ENCODE measurements around the gene OAF.
"Not testable (repeated sequence)": the region's sequence is repeated elsewhere in the genome, so short reads cannot be mapped to it uniquely, and the experiment has no call there.

OAF gene

DNA sequence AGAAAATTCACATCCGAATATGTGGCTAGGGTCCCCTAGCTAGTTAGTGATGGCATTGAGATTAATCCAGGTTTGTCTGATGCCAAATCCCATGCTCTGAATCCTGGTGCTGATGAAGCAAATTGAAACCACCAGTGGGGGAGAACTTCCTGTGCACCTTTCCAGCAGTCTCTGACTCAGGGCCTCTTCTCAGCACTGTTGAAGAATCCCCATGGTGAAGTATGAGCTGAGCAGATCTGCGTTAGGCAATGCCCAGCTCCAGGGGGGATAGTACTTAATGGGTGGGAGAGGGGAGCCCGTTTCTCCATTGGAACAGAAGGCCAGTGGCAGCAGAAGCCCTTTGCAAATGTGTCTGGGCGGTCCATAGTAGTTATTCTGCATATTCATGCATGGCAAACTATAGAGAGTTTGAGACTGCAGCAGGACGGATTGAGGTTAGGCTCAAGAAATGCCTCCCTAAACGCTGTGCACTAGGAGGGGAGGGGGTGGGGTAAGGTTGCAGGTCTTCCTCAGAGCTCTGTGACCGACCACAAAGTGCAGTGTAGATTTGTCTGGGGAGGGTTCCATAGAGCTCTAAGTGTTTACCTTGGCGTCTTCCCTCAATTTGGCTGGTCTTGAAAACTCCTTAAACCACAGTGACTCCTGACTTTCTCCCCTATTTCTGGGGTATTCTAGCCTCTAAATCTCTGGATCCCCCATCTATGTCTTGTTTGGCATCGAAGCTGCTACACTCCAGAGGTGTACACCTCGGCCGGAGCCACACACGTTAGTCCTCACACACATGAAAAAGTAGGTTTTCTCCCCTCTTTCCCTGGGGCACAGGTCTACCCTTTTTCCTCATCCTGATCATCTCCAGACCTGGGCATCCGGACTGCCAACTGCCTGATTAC, 33.9 kb downstream of the OAF start:
- no peak for DNase-seq

DNA sequence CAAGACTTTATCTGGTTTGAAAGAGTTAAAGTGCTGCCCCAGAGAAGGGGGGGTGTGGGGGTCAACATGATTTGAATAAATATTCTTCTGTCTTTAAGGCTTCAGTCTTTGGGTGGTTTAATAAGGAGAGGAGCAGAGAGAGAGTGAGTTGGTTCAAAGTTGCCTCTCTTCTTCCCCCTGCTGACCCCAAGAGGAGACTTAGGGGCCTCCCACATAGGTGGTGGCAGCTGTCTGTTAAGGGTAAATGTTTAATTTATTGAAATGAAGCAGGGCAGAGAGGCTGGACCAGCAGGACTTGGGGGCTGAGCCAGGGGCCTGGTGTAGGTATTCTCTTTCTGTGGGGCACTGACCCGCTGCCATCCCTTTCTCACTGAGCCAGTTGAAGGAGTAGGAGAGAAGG, 34.6 kb downstream of the OAF start:
- DNase-seq, result no peak

- DNase-seq, result no peak
Observed at GRCh38 chr11:120248551-120249278, 37.9 kb downstream of the OAF start.

- DNase-seq, result no peak
Observed at GRCh38 chr11:120249279-120250262, 38.7 kb downstream of the OAF start.

DNA sequence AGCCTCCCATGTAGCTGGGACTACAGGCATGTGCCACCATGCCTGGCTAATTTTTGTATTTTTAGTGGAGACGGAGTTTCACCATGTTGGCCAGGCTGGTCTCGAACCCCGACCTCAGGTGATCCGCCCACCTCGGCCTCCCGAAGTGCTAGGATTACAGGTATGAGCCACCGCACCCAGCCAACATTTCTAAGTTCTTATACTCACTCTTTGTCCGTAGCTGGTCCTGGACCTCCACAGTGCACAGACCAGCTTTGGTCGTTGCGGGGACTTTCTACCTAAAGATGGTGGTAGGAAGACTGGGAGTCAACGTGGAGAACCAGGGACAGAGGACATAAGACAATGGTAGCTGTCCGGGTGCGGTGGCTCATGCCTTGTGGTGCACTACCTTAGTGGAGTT, 42.5 kb downstream of the OAF start:
- not testable (repeated sequence) for DNase-seq

GRCh38 chr11:120254788-120255518, 44.1 kb downstream of the OAF start:
- DNase-seq, result no peak

- DNase-seq, result no peak
Observed at GRCh38 chr11:120255519-120255866, 44.7 kb downstream of the OAF start.

- DNase-seq, result no peak
Observed at GRCh38 chr11:120256178-120256577, 45.3 kb downstream of the OAF start.

- no peak for DNase-seq
Observed at GRCh38 chr11:120256779-120257178, 45.9 kb downstream of the OAF start.

DNA sequence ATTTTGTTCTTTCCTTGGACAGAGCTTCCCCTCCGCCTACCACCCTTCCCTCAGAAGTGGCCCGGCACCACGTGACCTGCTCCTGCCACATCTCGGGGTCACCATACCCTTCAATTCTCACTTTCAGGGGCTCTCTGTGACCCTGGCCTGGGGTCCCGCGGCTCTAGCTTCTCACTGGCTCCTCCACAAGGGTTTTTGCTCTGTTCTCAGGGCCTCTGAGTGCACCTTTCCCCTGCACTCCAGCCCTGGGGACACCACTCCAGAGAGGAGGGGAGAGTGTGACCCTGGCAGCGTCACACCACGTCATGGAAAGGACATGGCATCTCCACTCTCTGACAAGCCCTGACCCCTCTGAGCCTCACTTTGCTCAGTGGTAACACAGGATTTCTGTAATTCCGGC, 46.5 kb downstream of the OAF start:
- no peak for DNase-seq

DNA sequence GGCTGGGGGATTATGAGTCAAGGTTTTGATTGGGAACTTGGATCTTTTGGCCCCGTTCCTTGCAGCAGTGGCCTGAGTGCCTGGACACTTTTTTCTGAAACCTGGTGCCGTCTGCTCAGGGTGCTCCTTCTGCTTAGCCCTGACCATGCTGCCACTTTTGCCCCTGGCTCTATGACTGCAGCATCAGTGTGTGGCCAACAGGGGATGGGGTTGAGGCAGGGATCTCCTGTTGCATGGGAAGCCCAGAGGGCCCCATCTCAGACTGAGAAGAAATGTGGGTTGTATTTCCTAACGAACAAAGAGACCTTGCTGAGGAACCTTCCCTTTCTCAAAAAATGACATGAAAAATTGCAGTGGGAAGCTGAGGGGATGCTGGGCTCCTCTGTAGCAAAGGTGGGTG, 47.8 kb downstream of the OAF start:
- DNase-seq, result no peak

- no peak for DNase-seq
Observed at GRCh38 chr11:120259241-120259640, 48.4 kb downstream of the OAF start.

DNA sequence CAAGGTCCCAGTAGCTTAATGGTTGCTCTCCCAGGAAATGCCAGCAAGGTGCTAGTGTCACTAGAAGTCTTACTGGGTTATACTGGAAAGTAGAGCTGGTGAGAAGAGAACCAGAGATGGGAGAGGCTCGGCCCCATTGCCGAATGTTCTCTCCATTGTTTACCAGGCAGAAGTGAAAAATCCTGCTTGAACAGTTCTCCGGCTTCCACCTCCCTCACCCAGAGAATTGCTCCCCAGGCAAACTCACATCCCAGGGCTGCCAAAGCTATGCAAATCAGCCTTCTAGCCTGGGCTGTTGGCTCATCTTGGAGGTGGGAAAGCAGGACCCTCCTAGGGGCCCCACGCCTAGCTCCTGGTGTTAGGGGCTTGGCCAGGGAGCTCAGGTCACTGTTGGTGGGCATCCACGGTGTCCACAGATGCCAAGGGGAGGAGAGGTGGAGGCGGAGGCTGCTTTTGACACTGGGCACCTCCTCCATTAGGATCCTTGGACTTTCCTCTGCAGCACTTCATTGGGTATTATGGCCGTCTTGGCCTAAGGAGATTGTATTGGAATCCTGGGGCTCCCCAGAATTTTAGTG, 49.2 kb downstream of the OAF start:
- no peak for DNase-seq

- no peak for DNase-seq
Observed at GRCh38 chr11:120260616-120261015, 49.8 kb downstream of the OAF start.

DNA sequence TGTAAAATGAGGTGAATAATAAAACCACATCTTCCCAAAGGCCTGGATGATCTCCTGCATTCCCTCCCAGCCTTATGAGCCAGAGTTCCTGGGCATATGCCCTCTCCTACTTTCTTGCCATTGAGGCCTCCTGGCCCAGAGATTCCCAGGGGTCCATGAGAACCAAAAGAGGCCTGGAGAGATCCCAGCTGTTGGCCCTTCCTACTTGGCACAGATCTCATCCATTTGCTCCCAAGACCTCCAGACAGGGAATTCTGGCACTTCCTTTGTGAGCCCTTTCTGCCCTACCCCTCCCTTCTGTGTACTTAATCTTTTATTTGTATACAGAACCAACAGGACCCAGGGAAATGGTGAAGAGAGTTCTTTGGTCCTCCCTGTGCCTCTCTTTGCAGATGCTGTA, 50.5 kb downstream of the OAF start:
- DNase-seq, result no peak

GRCh38 chr11:120261931-120262330, 51.1 kb downstream of the OAF start:
- no peak for DNase-seq

DNA sequence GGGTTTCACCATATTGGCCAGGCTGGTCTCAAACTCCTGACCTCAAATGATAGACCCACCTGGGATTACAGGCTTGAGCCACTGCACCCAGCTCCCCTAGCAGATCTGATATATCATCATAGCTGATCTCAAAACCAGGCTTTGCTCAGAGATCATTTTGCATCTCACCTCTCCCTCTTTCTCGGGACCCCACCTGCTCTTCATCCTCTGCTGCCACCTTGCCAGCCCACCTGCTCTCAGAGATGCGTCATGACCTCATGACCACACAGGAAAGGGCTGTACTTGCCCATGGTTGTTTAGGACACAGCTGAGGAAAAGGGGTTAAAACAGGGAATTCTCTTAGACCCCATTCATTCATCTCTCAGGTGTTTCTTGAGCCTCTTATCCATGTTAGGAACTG, 56.5 kb downstream of the OAF start:
- DNase-seq, result no peak

- DNase-seq, result no peak
Observed at GRCh38 chr11:120268686-120269085, 57.9 kb downstream of the OAF start.

GRCh38 chr11:120270386-120270785, 59.6 kb downstream of the OAF start:
- DNase-seq, result no peak

- no peak for DNase-seq
Observed at GRCh38 chr11:120271672-120272071, 60.8 kb downstream of the OAF start.

- DNase-seq, result no peak
Observed at GRCh38 chr11:120272303-120272702, 61.5 kb downstream of the OAF start.

GRCh38 chr11:120273432-120273831, 62.6 kb downstream of the OAF start:
- DNase-seq, result no peak

Measured in activated CD4-positive, CD25-positive, alpha-beta regulatory T cell (primary cell).